HG03571 (cell line): ENCODE data around the gene MGAT3.

Source experiments
- ATAC-seq: cut with Tn5 transposase; IDR thresholded peaks from one replicate; pipeline ENCODE4 v1.9.1; 2021; ENCODE audit not compliant: unreplicated experiment

Gene MGAT3

DNA sequence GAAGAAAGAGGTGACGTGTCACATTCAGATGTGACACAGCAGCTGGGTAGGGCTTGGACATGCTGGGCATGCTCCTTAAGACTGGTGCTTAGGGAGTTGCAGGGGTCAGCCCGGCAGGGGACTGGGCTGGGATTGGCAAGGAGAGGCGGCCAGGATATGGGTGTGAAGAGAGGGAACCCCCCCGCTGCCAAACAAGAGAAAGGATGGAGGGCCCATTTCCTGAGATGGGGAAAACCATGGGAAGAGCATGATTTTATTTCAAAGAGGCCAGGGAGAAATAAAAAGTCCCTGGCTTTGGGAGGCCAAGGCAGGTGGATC lies 68.8 kb downstream of the MGAT3 start:
- ATAC-seq: no peak

DNA sequence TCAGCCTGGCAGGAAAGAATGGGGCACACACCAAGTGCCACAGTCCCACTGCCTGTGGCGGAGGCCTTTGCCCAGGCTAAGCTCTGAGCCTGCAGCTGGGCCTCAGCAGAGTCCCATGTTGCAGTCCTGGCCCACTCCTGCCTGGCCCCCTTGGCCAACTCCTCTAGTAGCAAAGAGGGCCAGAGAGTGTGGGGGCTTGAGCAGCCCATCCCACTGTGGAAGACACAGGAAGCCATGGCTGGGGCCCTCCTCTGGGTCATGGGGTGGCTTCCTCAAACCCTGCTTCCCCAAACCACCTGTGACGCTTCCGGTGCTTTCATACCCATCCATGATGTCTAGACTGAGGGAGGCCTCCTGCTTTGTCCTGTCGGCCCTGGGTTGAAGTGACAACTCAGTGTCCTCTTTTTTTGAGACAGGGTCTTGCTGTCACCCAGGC lies 69.9 kb downstream of the MGAT3 start:
- no peak for ATAC-seq

DNA sequence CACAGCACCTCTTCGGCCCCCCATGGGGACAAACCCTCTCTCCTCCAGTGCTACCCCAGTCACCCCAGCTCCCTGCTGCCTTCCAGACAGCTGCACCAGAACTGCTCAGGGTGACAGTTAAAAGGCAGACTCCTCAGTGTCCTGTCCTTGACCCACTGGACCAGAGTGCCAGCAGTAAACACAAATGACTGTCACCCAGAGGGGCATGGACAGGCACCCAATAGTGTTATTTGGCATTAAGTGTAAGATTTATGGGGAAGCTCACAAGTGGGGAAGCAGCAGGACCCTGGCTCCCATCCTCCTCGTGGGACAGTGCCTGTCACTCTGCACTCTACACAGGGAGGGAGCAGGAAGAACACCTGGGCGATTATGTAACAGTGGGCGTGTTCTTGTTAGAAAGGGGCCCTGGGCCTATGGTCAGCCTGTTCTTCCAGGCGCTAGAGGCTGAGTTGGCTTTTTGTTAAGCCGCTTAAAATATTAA lies 70.7 kb downstream of the MGAT3 start:
- ATAC-seq: no peak

DNA sequence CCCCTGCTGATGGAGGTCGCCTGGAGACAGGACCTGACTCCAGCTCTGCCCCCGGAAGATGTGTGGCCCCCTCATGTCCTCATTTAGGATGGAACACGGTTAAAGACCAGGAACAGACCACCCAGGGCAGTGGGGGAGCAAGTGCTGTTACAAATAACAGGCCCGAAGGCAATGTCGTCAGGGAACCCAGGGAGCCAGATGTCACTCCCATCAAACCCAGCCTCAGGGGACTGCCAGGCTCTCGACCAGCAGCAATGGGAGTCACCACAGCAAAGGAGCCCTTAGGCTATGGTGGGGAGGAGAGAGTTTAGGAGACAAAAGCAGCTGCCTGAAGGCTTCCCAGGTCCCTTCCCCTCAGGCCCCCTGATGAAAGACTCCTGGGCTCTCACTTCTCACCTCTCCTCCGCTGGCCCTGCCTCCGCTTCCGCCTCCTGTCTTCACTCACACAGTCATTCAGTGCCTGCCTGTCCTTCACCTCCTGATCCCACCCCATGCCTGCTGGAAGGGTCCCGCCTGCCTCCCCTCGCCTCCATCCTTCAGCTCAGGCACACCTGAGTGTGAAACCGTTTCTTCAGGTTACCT lies 71.4 kb downstream of the MGAT3 start:
- no peak for ATAC-seq

DNA sequence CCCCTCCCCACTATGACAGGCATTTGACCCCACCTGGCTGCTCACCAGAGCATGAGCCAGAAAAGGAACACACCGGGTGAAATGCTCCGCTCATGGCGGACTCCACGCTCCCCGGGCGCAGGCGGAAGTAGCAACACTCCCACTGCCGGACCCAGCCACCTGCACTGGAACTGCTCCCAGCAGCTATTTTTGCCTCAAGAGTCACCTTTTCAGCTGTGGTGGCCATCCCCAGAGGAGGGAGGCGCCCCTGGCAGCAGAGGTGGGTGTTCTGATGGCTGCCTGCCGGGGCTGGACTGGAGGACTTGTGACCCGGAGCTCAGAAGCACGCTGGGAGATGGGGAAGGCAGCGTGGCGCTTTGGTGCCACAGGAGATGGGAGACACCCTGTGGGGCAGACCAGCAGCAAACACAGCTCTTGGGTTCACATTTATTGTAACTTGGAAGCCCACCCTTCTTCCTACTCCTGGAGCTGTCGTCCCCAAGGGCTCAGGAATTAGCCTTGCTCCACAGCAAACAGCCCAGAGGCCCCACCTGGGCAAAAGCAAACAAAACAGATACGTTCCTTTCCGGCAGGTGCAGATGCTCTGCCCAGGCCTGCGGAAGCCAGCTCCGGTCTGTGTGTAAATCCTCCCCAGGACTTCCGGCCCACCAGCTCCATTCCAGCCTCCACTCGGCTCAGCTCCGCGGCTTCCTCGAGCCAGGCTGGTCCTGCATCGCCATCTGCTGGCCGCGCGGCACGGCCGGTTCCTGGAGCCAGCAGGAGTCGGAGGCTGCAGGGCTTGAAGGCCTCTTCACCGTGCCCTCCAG lies 72.1 kb downstream of the MGAT3 start:
- peak; percentile 32 for ATAC-seq

DNA sequence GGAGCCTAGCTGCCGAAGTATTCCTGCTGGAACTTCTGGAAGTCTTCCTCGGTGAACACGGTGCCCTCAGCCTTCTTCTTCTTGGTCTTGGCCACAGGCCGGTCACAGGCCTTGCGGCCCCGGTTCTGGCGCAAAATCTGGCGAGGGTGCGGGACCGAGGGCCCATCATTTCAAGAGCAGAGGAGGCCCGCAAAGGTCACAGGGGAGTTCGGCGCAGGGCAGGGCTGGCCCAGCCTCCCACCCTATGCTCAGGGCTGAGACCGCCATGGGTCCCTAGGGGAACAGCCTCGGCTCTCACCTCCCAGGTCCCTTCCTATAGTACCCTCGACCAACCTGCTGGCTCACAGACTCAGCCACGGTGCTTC lies 72.7 kb downstream of the MGAT3 start:
- no peak for ATAC-seq

DNA sequence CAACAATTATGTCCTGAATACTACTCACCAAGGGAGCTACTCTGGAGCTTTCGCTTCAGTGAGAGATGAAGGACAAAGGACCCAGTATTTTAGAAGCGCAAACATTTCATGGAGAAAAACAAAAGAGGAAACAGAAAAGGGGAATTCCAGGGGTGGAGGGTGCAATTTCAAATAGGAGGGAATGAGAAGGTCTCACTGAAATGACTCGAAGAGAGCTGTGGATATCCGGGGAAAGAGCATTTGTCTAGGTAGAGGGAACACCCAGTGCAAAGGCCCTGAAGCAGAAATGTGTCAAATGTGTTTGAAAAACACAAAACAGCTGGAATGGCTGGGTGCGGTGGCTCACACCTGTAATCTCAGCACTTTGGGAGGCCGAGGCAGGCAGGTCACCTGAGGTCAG lies 73.3 kb downstream of the MGAT3 start:
- no peak for ATAC-seq

DNA sequence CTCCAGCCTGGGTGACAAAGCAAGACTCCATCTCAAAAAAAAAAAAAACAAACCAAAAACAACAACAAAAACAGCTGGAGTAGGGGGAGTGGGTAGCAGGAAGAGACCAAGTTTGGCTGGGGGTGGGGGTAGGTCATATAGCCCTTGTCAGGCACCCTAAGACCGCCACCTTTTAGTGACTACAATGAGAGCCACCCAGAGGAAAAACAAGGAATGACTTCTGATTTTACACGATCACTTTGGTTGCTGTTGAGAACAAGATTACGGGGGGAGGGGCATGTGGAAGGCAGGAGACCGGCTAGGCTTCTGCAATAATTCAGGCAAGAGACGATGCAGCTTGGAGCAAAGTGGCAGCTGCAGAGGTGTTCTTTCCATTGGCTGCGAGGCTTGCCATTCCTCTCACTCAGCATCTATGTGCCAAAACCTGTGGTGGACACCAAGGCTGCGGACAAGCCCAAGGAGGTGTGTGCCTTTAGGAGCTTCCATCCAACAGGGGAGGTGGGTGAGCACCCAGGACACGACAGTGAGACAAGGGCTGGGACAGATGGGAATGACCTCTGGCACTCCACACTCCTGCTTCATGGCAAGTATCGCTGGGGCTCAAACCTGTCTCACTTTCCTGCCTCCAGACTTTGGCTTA lies 74.0 kb downstream of the MGAT3 start:
- no peak for ATAC-seq

DNA sequence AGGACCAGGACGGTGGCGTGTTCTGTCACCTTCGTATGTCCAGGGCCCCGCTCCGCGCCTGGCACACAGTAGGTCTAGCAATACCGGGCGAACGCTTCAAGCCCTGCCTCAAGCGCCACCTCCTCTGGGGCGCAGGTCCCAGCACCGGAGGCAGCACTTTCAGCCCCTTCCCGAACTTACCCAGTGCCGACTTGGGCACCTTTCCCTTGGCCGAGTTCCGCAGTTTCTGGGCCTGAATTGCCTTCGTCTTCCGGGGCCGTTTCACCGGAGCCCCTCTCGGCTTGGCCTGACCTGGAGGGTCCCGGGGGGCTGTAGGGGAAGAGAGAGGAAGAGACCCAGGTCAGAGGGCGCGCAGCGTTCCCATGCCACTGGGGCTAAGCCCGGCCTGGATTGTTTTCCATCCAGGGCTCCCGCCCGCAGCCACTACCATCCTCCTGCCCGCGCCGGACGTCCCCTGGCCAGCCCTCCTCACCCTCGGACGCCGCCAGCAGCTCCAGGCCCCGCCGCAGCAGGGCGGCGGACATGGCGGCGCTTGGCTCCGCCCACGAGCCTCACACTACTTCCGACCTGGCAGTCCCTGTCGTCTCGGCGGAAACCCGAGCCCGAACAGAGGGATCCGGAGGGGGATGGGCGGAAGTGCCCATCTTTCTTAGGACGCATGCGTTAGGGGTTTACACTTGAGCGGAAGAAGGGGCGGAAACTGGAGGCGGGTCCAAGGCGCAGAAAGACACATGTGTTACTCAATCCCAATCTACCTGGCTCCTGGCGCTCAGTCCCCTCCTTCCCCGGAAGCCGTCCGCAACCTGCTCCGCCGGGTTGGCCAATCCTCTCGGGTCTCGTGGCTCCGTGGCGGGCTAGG lies 75.6 kb downstream of the MGAT3 start, which contains the start of gene RPS19BP1:
Gene RPS19BP1 (minus strand): TSS at position 534 of the 859 bp plus-strand sequence. CDS start 10 bp downstream, at position 524.
- ATAC-seq: peak; percentile 59

DNA sequence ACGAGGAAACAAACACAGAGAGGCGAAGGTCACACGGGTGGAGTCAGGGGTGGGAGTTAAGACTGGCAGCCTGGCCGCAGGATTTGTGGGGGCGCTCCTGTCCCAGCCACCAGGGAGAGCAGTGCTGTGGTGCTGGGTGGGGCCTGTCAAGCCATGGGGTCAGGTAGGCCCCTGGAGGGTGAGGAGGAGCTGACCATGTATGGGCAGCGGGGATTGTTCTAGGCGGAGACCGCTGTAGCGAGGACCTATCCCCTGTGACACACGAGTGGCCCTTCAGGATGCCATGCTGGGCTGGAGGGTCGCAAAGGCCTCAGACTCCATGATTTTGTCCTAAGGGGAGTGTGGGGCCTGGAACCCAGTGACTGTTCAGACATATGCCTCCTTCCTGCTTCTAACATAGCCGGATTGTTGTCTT lies 77.3 kb downstream of the MGAT3 start:
- ATAC-seq: no peak

DNA sequence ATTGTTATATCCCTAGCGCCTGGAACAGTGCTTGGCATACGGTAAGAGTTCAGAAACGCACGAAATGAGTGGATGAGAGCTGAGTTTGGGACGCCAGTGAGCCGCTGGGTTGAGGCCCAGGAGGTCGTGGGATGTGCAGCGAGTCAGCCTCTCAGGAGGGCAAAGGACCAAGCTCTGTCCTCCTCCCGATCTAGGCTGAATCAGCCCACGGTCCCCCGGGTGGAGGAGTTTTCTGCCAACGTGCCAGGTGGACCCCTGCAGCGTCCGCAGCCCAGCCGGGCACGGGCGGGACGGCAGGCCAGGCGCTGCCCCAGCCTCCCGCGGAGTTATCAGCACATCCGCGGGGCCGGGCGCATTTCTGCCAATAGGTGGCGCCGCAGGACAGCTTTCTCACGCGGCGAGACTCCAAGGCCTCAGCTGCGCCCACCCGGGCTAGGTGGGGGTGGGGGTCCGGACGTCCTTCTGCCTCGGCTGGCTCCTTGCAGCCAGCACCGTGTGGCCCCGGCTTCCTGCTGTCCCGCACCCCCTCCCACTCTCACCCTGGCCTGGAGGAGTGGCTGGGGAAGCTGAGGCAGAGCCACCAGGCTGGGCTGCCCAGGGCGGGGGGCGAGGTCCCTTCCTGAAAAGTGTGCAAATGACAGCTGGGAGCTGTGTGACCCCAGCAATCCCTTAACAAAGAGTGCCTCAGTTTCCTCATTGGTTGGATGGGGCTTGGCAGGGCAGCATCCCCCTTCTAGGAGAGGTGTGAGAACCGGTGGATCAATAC lies 78.0 kb downstream of the MGAT3 start:
- ATAC-seq: no peak

DNA sequence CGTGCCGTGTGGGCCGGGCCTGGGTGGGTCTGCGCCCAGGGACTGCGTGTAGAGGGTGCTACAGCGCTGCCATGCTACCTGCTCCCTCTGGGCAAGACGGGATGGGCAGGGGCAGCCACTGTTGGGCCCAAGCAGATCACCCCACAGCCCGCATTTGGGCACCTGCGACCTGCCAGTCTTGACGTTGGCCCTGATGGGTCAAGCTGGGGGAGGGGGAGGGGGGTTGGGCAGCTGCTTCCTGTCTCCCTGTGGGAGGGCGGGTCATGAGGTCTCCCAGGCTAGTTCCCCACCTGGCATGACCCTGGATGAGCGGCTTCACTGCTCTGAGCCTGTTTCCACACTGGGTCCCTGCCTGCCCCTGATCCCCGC lies 78.5 kb downstream of the MGAT3 start:
- ATAC-seq: no peak

DNA sequence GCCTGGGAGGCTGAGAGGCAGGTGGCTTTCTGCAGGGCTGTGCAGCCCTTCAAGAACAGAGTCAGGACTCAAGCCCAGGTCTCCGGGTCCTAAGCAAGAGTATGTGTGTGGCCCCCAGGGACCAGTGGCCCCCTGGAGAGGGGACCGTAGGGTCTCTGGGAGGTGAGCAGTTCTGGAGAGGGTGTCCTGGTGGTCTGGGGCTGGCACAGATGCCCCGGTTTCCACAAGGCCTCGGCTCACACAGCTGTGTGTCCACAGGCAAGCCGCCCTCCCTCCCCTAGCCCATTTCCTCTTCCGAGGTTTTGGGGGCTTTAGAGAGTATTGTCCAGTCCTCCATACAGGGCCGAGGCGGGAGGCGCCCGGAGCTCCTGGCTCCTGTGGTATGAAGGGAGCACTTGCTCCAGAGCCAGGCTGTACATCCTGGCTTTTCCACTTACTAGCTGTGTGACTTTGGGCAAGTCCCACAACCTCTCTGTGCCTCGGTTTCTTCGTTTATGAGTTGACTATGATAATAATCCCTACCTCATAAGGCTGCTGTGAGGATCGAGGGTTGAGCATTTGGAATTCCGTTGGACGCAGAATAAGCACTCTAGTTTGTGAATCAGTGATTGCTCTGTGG lies 79.1 kb downstream of the MGAT3 start:
- no peak for ATAC-seq

DNA sequence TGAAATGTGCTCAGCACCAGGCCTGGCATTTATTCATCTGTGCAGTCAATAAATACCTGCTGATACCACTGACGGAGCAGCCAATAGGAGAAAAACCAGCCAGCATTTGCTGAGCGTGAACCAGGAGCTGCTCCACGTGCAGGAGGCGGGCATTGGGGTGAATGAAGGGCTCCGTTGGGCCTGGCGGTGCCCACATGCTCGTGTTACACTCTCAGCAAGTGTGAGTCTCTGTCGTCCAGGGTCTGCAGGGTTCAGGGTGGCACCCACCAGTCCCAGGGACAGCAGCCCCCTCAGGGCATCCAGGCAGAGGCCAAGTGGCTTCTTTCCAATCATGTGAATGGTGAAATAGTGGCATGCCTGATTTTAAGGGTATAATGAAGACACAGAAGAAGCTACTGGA lies 79.9 kb downstream of the MGAT3 start:
- no peak for ATAC-seq

DNA sequence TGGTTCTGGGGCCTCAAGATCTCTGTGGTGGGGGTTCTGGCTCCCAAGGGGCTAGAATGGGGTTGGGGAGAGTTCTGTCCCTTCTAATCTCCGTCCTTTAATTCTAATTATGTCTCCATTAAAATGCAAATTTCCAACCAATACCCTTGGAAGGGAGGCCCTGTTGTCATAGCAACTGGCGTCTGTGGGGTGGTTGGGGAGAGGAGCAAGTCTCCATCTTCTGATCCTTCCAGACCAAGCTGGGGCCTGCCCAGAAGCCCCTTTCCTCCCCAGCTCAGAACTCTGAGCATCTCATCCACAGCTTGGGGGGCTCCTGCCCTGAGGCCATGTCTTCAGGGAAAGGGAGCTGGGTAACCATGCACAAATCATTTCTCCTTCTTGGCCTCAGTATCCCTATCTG lies 81.2 kb downstream of the MGAT3 start:
- ATAC-seq: no peak
